HCT116 (cell line): ENCODE data around the gene ZSWIM6. TPM values are rescaled to one million over a fixed set of nuclear protein-coding genes. Genes with fewer than 3 reads are reported as not detected.
"Not testable (repeated sequence)": the region's sequence is repeated elsewhere in the genome, so short reads cannot be mapped to it uniquely, and the experiment has no call there.

ENCODE experiments used
- ATAC-seq: fragments of 200-7000 bp; cut with Tn5 transposase; 2 replicates; pipeline ENCODE4 v1.9.1; 2020; ENCODE audit warnings: mild to moderate bottlenecking, moderate library complexity
- BruUV-seq: library from RNA; stranded (reverse); fragments of 400-500 nt; replicated peaks from 2 replicates; lab custom pipeline; 2021; lab: Mats Ljungman, UMichigan
- CTCF ChIA-PET: fragments of 300-600 bp; sonication (Branson Sonifier 250); formaldehyde crosslinking; loops from one replicate; lab custom pipeline; 2021; ENCODE audit warnings: antibody characterized with exemption; lab: Charles Lee
- POLR2A ChIA-PET: fragments of 300-600, 350-600 bp; sonication (Branson Sonifier 250); formaldehyde crosslinking; loops from one replicate; lab custom pipeline; 2021; ENCODE audit warnings: antibody characterized with exemption; lab: Charles Lee
- RAD21 ChIA-PET, 2 experiments: fragments of 300-600 bp; sonication (Branson Sonifier 250); formaldehyde crosslinking; loops; one replicate each; lab custom pipeline; 2023; ENCODE audit warnings: low total read pairs in 2 of 2; ENCODE audit not compliant: uncharacterized antibody in 2 of 2, unreplicated experiment in 2 of 2, low non-redundant PET in 1 of 2; lab: Charles Lee
- DNase-seq: peaks from one replicate; pipeline ENCODE4 v3.0.0-alpha.2; 2010; ENCODE audit warnings: low read depth, low spot score
- H2AFZ ChIP-seq: fragments of 200-600 bp; shearing (Covaris generic), sonication (generic); 2 replicates; pipeline ENCODE4 v1.6.1; 2017; ENCODE audit warnings: low read depth, mixed run types, mixed read lengths, antibody characterized with exemption, low read length; ENCODE audit not compliant: poor library complexity, severe bottlenecking
- H3K27ac ChIP-seq: 2 replicates; pipeline ENCODE4 v1.5.1; 2012; ENCODE audit warnings: low read depth, low read length
- H3K27me3 ChIP-seq: fragments of 200-600 bp; sonication (generic); 2 replicates; pipeline ENCODE4 v1.6.1; 2016; ENCODE audit warnings: mixed run types, low read length, mixed read lengths; ENCODE audit not compliant: insufficient read depth
- H3K36me3 ChIP-seq, 2 experiments: fragments of 200-500 bp in 1 of 2; fragments of 200-600 bp in 1 of 2; sonication (Bioruptor generic) in 1 of 2; sonication (generic) in 1 of 2; 2 replicates each; pipeline versions ENCODE4 v1.5.1 to v1.6.1; 2014 to 2016; ENCODE audit warnings: low read length in 2 of 2, inconsistent platforms in 1 of 2, mixed read lengths in 1 of 2, mixed run types in 1 of 2; ENCODE audit not compliant: insufficient read depth in 2 of 2, control insufficient read depth in 1 of 2
- H3K4me1 ChIP-seq, 2 experiments: fragments of 200-600 bp in 1 of 2; sonication (generic) in 1 of 2; 2 replicates each; pipeline versions ENCODE4 v1.5.1 to v1.6.1; 2012 to 2017; ENCODE audit warnings: low read length in 2 of 2, inconsistent platforms in 1 of 2, mild to moderate bottlenecking in 1 of 2, mixed read lengths in 1 of 2, mixed run types in 1 of 2, moderate library complexity in 1 of 2; ENCODE audit not compliant: insufficient read depth in 2 of 2, control insufficient read depth in 1 of 2
- H3K4me2 ChIP-seq: fragments of 200-600 bp; sonication (generic); 2 replicates; pipeline ENCODE4 v1.6.1; 2017; ENCODE audit warnings: mixed run types, low read length, mixed read lengths
- H3K4me3 ChIP-seq, 2 experiments: fragments of 200-600 bp in 1 of 2; sonication (generic) in 1 of 2; replicated peaks in 1 of 2; 2 replicates each; pipeline ENCODE4 v1.5.1; 2011 to 2016; ENCODE audit warnings: low read length in 2 of 2, control low read depth in 1 of 2, low read depth in 1 of 2, mild to moderate bottlenecking in 1 of 2, mixed read lengths in 1 of 2, mixed run types in 1 of 2
- H3K79me2 ChIP-seq: fragments of 200-600 bp; sonication (generic); 2 replicates; pipeline ENCODE4 v1.6.1; 2017; ENCODE audit warnings: mild to moderate bottlenecking, mixed run types, low read length, moderate library complexity, mixed read lengths; ENCODE audit not compliant: insufficient read depth
- H3K9ac ChIP-seq: fragments of 200-600 bp; sonication (generic); 2 replicates; pipeline ENCODE4 v1.6.1; 2016; ENCODE audit warnings: low read length, mixed read lengths
- H3K9me2 ChIP-seq: fragments of 200-600 bp; sonication (generic), shearing (Covaris generic); 2 replicates; pipeline ENCODE4 v1.6.1; 2017; ENCODE audit warnings: mixed run types, mild to moderate bottlenecking, moderate library complexity; ENCODE audit not compliant: insufficient read depth
- H3K9me3 ChIP-seq, 2 experiments: fragments of 200-500 bp in 1 of 2; fragments of 200-600 bp in 1 of 2; sonication (Bioruptor generic) in 1 of 2; sonication (generic) in 1 of 2; 2 replicates each; pipeline ENCODE4 v1.6.1; 2014 to 2017; ENCODE audit warnings: low read length in 2 of 2, mixed read lengths in 2 of 2, inconsistent platforms in 1 of 2, low read depth in 1 of 2, mild to moderate bottlenecking in 1 of 2, mixed run types in 1 of 2, moderate library complexity in 1 of 2; ENCODE audit not compliant: control insufficient read depth in 1 of 2, insufficient read depth in 1 of 2
- H4K20me1 ChIP-seq: fragments of 200-600 bp; sonication (generic), shearing (Covaris generic); 2 replicates; pipeline ENCODE4 v1.6.1; 2017; ENCODE audit warnings: mixed run types, mild to moderate bottlenecking, moderate library complexity; ENCODE audit not compliant: insufficient read depth
- FOSL1 ChIP-seq: IDR thresholded peaks from 2 replicates; pipeline ENCODE4 v1.6.1; 2012; ENCODE audit warnings: low read depth
- intact Hi-C: fragments of 100-400 bp; cut with micrococcal nuclease; formaldehyde crosslinking; loops from 2 replicates; pipeline ENCODE4 v1.10.0; 2022
- total RNA-seq: library from RNA; stranded (reverse); gene quantifications from one replicate; pipeline ENCODE4 v1.2.1, GENCODE V29; 2021; ENCODE audit not compliant: unreplicated experiment

The ZSWIM6 gene
- total RNA-seq, 1 experiment from 2014 or later: 7.4 TPM

DNA sequence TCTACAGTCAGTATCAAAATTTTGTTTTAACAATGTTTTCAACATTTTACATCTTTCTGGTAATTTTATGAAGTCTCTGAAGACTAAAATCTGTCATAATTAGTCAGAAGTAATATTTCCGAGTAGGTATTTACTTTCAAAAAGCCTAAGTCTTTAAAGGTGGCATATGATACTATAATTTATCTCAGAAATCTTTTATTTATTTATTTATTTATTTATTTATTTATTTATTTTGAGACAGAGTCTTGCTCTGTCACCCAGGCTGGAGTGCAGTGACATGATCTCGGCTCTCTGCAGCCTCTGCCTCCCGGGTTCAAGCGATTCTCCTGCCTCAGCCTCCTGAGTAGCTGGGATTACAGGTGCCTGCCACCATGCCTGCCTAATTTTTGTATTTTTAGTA, 74.4 kb downstream of the ZSWIM6 start:
- H3K4me2 ChIP-seq, H3K9me3 ChIP-seq, BruUV-seq, RAD21 ChIA-PET, H3K27me3 ChIP-seq, CTCF ChIA-PET, H4K20me1 ChIP-seq, H3K27ac ChIP-seq, POLR2A ChIA-PET, ATAC-seq, H3K9ac ChIP-seq, DNase-seq, H3K9me2 ChIP-seq, H3K4me3 ChIP-seq, H3K36me3 ChIP-seq, H2AFZ ChIP-seq: not testable (repeated sequence)
- intact Hi-C loops: loop anchor here (10.0 kb wide), 1 partner anchor 352 kb away; no protein-coding TSS in a partner anchor
- H3K4me1 ChIP-seq: peaks cover 31 to 36% of the 10 kb centered on the region in 2 experiments
- peaks cover 46% of the 10 kb centered on the region for H3K79me2 ChIP-seq

DNA sequence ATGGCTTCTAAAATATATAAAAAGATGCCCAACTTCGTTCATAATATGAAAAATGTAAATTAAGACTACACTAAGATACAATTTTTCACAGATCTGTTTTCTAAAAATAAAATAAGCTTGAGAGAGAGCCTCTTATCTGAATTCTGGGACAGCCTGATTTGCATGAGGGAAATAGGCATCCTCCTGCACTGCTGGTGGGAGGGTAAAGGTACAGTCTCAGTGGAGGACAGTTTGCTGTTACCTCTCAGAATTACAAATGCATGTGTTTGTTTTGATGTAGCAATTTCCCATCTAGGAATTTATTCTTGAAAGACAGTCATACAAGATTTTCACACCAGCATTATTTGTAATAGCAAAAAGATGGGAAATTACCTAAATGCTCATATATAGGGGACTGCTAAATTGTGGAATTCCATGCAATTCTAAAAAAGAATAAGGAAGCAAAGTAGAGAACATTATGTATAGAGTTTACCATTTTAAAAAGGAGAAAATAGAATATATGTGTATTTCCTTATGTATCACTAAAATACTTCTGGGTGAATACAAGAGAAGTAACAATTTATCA, 75.7 kb downstream of the ZSWIM6 start:
- no peak for ATAC-seq
- H3K79me2 ChIP-seq: peaks cover 43% of the 10 kb centered on the region
- ChIA-PET RAD21 (no interaction called here), POLR2A (no interaction called here), CTCF (no interaction called here)
- H3K4me3 ChIP-seq: no peak overlapping the region
- H3K9me2 ChIP-seq: no peaks in the 10 kb centered on the region
- no peak overlapping the region for H3K27ac ChIP-seq
- no peaks in the 10 kb centered on the region for H4K20me1 ChIP-seq
- no peak for DNase-seq
- H2AFZ ChIP-seq: no peak overlapping the region
- no peaks in the 10 kb centered on the region for H3K9me3 ChIP-seq
- intact Hi-C loops: loop anchor here (2.0 to 10.0 kb wide), 2 partner anchors 75 to 353 kb away; partner anchors contain the start of gene ZSWIM6
- no peaks in the 10 kb centered on the region for H3K27me3 ChIP-seq
- BruUV-seq: no TSS peak
- peak overlapping the region; percentile 58 for H3K4me2 ChIP-seq
- no peak for TF ChIP-seq FOSL1
- peaks cover 31 to 36% of the 10 kb centered on the region in 2 experiments for H3K4me1 ChIP-seq
- H3K9ac ChIP-seq: peak overlapping the region; percentile 15
- no peaks in the 10 kb centered on the region for H3K36me3 ChIP-seq
